Liver (tissue), 3 donors: Measurements from ENCODE around the gene SLC35F4.

Experiments used
- ATF3 ChIP-seq: IDR thresholded peaks from 2 replicates; pipeline ENCODE4 v1.6.1; 2016; ENCODE audit warnings: antibody characterized with exemption
- CTCF ChIP-seq: fragments of 150-350 bp; IDR thresholded peaks from 2 replicates; pipeline ENCODE4 v1.5.1; 2017; ENCODE audit warnings: improper control_type of control experiment, low read depth, low read length; ENCODE audit not compliant: missing input control
- EGR1 ChIP-seq, 2 donors: IDR thresholded peaks; 2 replicates each; pipeline ENCODE4 v1.6.1; 2016 to 2018; ENCODE audit warnings: antibody characterized with exemption in 2 of 2, low read depth in 2 of 2
- FOXA1 ChIP-seq: IDR thresholded peaks from 2 replicates; pipeline ENCODE4 v1.6.1; 2016; ENCODE audit warnings: antibody characterized with exemption
- HNF4A ChIP-seq, 2 donors: conservative IDR thresholded peaks; 2 replicates each; pipeline ENCODE4 v1.6.1; 2016; ENCODE audit warnings: antibody characterized with exemption in 2 of 2, mild to moderate bottlenecking in 2 of 2
- JUND ChIP-seq, 2 donors: IDR thresholded peaks; 2 replicates each; pipeline ENCODE4 v1.6.1; 2016; ENCODE audit warnings: antibody characterized with exemption in 2 of 2
- MAX ChIP-seq: IDR thresholded peaks from 2 replicates; pipeline ENCODE4 v1.6.1; 2016; ENCODE audit warnings: antibody characterized with exemption
- RAD21 ChIP-seq, 2 donors: IDR thresholded peaks; 2 replicates each; pipeline ENCODE4 v1.6.1; 2016; ENCODE audit warnings: antibody characterized with exemption in 2 of 2, mild to moderate bottlenecking in 2 of 2
- REST ChIP-seq: IDR thresholded peaks from 2 replicates; pipeline ENCODE4 v1.6.1; 2016; ENCODE audit warnings: antibody characterized with exemption, mild to moderate bottlenecking
- RXRA ChIP-seq, 2 donors: IDR thresholded peaks; 2 replicates each; pipeline ENCODE4 v1.6.1; 2017 to 2018; ENCODE audit warnings: antibody characterized with exemption in 2 of 2, mild to moderate bottlenecking in 1 of 2
- SP1 ChIP-seq: IDR thresholded peaks from 2 replicates; pipeline ENCODE4 v1.6.1; 2018; ENCODE audit warnings: antibody characterized with exemption, mild to moderate bottlenecking
- TAF1 ChIP-seq: conservative IDR thresholded peaks from 2 replicates; pipeline ENCODE4 v1.6.1; 2016; ENCODE audit warnings: antibody characterized with exemption, mild to moderate bottlenecking
- YY1 ChIP-seq: IDR thresholded peaks from 2 replicates; pipeline ENCODE4 v1.6.1; 2016; ENCODE audit warnings: antibody characterized with exemption, mild to moderate bottlenecking
- TF ChIP-seq, protein P1 (sequence below): IDR thresholded peaks from 2 replicates; pipeline ENCODE4 v1.6.1; 2016; ENCODE audit warnings: antibody characterized with exemption
- donor health status: healthy.
- donor health status: healthy.

DNA sequence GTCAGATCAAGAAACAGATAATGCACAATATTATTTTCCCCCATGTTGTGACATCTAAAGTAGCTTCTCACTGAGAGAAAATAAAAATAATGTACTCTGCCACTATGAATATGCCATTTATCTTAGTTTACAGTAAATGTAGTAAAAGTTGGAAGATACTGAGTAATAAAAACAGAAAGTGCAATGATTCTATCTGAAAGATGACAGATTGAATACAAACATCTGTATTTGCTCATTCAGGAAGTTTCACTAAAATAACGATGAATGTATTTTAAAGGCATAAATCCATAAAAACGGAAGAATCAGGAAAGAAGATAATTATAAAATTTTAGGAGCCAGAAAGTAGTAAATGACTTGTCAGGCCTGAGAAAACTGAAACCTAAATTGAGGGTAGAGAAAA lies 18.2 kb downstream of the SLC35F4 start:
- TF ChIP-seq SP1 (no peak), CTCF (no peak), JUND (IDR thresholded peaks at IDR 0.05) (no peak), MAX (no peak), YY1 (no peak), FOXA1 (no peak), REST (no peak), TAF1 (no peak), RXRA (IDR thresholded peaks at IDR 0.05) (no peak), ATF3 (no peak), EGR1 (IDR thresholded peaks at IDR 0.05; ENCODE audit: low read depth in 2 of 2) (no peak), RAD21 (IDR thresholded peaks at IDR 0.05) (no peak), HNF4A (conservative IDR thresholded peaks at IDR 0.05) (no peak)
- TF ChIP-seq, protein P1, sequence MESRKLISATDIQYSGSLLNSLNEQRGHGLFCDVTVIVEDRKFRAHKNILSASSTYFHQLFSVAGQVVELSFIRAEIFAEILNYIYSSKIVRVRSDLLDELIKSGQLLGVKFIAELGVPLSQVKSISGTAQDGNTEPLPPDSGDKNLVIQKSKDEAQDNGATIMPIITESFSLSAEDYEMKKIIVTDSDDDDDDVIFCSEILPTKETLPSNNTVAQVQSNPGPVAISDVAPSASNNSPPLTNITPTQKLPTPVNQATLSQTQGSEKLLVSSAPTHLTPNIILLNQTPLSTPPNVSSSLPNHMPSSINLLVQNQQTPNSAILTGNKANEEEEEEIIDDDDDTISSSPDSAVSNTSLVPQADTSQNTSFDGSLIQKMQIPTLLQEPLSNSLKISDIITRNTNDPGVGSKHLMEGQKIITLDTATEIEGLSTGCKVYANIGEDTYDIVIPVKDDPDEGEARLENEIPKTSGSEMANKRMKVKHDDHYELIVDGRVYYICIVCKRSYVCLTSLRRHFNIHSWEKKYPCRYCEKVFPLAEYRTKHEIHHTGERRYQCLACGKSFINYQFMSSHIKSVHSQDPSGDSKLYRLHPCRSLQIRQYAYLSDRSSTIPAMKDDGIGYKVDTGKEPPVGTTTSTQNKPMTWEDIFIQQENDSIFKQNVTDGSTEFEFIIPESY, result no peak
